Hematopoietic multipotent progenitor cell (in vitro differentiated cells): ENCODE data around the gene RIN3. TPM values are rescaled to one million over a fixed set of nuclear protein-coding genes. Genes with fewer than 3 reads are reported as not detected.
A peak's percentile ranks its signal among the peaks of the same experiment; 100 is the strongest.

Experiments used
- DNase-seq, 3 donors: peaks; one replicate each; pipeline ENCODE4 v3.0.0-alpha.2; 2011 to 2015; ENCODE audit warnings: low read depth in 2 of 3, low spot score in 2 of 3
- total RNA-seq: library from RNA; depleted of rRNA; stranded (reverse); fragments of >200 nt; gene quantifications from one replicate; pipeline ENCODE4 v1.2.3, GENCODE V29; 2012

The RIN3 gene, protein sequence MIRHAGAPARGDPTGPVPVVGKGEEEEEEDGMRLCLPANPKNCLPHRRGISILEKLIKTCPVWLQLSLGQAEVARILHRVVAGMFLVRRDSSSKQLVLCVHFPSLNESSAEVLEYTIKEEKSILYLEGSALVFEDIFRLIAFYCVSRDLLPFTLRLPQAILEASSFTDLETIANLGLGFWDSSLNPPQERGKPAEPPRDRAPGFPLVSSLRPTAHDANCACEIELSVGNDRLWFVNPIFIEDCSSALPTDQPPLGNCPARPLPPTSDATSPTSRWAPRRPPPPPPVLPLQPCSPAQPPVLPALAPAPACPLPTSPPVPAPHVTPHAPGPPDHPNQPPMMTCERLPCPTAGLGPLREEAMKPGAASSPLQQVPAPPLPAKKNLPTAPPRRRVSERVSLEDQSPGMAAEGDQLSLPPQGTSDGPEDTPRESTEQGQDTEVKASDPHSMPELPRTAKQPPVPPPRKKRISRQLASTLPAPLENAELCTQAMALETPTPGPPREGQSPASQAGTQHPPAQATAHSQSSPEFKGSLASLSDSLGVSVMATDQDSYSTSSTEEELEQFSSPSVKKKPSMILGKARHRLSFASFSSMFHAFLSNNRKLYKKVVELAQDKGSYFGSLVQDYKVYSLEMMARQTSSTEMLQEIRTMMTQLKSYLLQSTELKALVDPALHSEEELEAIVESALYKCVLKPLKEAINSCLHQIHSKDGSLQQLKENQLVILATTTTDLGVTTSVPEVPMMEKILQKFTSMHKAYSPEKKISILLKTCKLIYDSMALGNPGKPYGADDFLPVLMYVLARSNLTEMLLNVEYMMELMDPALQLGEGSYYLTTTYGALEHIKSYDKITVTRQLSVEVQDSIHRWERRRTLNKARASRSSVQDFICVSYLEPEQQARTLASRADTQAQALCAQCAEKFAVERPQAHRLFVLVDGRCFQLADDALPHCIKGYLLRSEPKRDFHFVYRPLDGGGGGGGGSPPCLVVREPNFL
- 73.5 TPM for total RNA-seq

GRCh38 chr14:92513204-92513965 lies at the start of gene RIN3:
Gene RIN3 (plus strand): TSS chr14:92513781. CDS start chr14:92513933, 152 bp downstream.
- peak; percentile 16 to 55 (median 50) for DNase-seq

DNA sequence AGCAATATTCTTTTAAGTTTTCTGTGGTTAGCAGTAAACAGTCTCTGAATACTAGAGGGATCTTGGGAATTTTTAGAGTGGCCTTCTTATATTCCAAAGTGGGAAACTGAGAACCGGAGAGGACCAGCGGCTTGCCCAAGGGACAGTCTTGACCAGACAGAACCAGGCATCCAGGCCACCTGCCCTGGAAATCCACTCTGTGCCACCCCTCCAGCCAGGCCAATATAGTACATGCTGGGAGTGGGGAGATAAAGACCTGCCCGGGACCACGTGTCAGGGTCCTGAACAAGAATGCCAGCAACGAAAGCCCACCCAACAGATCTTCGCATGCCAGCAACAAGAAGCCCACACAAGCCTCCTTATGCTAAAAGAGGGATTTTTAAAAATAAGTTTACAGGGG lies 49.4 kb upstream of the RIN3 start:
- DNase-seq = no peak

DNA sequence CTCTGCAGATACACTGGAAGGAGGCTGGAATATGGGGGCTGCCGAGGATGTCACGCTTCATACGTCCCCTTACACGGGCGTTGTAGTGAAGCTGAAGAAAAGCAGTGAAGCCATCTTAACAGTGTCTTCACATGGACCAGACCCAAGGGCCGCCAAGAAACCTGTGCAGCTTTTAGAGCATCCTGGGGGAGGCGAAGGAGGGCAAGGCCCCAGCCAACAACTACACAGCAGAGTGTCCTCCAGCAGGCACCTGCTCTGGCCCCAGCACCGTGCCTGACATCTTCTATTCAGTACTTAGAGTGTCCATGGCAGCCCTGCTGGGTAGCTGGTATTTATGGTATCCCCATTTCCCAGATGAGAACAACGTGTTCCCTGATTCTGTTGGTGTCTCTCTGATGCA lies 48.9 kb upstream of the RIN3 start:
- DNase-seq = no peak

DNA sequence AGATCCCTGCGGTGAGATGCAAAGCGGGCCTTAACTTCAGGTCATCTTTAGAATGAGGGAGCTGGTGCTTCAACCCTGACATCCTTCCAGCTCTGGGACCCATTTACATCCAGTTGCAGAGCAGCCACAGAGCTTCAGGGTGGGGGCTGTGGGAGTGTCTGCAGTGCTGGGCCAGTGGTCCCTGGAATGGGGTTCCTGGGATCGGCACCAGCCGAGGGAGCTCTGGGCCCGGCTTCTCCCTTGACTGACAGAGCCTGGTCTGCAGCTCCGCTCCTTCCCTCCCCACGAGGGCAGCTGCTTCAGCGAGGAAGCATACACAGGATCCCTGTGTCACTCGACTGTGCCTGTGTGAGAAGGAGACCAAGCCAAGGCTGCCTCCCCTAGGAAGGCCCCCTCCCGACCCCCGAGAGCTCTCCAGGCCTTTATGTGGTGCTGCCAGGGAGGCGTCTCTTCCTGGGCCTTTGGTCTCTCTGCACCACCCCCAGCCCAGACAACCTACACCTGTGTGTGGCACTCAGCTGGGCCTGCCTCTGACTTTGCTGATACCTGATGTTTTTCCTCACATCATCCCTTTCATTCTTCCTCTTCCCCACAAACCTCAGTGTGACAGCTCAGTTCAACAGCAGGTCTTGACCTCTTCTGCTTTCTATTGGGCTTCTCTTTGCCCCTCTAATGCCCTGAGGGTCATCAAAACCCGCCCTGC lies 48.1 kb upstream of the RIN3 start:
- DNase-seq = no peak

GRCh38 chr14:92466059-92466458 lies 47.5 kb upstream of the RIN3 start:
- DNase-seq = no peak

DNA sequence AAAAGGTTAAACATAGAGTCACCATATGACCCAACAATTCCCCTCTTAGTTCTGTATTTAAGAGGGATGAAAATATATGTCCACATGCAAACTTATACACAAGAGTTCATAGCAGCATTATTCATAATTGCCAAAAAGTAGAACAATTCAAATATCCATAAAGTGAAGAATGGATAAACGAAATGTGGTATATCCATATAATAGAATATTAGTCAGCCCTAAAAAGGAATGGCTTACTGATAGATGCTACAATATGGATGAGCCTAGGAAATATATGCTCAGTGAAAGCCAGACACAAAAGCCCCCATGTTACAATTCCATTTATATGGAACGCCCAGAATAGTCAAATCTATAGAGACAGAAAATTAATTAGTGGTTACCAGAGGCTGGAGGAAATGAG lies 44.1 kb upstream of the RIN3 start:
- no peak for DNase-seq

- no peak for DNase-seq
Measured at GRCh38 chr14:92470215-92470614, 43.4 kb upstream of the RIN3 start.

GRCh38 chr14:92470811-92471210 lies 42.8 kb upstream of the RIN3 start:
- DNase-seq = no peak

DNA sequence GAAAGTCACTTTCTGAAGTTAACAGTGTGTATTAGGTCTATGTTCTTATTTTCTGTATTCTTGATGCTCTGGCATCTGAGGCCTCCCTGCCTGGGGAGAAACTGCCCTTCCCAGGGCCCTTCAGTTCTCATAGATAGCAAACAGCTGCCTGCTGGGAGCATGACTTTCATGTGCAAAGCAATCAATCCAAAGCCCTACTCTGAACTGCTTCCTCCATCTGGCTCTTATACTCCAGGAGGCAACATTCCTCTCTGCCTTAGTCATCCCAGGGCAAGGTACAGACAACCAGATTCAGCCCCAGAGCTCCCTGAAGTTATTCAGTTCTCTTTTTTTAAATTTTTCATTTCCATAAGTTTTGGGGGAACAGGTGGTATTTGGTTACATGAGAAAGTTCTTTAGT lies 41.7 kb upstream of the RIN3 start:
- DNase-seq = no peak

DNA sequence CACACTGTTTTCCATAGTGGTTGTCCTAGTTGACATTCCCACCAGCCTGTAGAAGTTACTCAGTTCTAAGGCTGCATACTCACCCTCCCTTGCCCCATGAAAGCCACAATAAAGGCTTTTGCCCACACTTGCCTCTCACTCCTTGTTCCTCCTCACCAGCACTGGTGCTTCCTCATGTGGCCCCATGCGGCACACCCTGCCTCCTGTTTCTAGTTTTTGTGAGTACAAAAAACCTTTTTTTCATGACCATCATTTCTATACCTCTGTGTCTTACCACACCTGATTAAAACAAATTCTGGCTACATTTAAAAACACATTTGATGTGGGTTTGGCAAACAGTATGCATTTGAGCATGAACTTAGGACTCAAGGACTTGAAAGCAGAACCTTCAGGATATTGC lies 40.7 kb upstream of the RIN3 start:
- DNase-seq = peak in 1 of 3 donors; percentile 39

- DNase-seq = no peak
Measured at GRCh38 chr14:92473261-92473968, 40.2 kb upstream of the RIN3 start.

DNA sequence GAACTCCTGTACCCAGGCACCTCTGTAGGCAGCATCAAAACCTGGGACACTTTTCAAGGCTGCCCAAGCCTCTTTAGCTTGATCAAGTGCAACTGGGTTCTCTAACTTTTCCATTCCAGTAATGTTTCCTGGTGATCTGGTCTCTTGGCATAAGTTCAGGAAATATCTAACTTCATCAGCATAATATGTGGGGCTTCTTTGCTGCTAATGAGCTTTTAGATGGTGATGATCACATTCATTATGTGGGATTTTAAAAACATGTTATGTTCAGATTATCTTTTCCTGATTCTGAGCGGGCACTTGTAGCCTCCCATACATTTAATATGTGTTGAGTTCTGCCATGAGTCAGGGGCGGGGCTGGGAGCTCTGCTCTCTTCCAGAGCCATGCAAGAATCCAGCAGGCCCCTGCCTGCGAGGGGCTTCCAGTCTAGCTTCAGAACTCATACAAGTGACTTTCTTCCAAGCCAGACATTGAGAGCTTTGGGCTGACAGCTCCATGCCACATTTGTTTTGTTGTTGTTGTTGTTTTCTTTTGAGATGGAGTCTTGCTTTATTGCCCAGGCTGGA lies 39.5 kb upstream of the RIN3 start:
- no peak for DNase-seq

GRCh38 chr14:92475037-92475436 lies 38.5 kb upstream of the RIN3 start:
- DNase-seq = no peak

DNA sequence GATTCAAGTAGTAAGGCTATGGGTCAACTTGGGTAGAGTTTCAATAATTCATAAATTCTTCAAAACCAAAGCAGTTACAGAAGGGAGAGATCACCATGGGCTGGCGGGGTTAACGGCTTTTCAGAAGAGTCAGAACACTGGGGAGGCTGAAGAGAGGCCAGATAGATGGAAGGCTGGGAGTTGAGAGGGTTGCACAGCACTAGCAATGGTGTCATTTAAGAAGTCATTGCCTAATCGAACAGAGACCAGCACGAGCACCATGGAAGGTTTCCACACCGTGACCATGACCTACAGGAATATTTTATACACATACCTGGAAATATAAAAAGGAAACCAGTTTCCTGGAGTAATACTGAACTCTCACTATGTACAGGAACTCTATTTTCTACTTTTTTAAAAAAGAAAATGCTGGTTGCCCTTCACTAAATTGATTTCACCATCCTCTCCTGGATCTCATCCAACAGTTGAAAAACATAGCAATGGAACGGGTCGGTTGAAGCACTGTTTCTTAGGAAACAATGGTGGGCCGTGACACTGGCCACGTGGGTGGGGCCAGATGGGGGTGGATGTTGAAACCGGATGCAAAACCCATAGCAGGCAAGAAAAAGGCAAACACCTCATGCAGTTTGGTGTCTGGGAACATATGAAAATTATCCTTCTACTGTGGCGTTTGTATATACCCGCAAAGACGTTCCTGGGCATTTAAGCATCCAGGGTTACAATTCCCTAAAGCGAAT lies 38.0 kb upstream of the RIN3 start:
- DNase-seq = no peak

DNA sequence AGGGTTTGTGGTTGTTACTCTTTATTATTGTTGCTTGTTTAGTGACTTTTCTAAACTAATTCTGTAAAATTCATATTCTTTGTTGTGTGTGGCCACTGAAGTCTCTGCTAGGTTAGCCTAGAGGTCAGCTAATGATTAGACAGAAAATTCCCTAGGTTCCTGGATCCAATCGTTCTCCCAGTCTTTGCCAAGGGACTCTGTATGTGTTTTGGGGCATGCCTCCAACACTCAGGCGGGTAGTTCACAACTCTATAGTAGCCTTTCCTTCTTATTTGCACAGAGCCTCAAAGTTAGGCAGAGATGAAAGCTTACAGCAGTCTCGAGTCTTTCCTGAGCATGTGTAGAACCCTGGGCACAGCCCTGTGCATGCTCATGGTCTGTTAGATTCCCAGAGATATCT lies 32.7 kb upstream of the RIN3 start:
- DNase-seq = no peak

DNA sequence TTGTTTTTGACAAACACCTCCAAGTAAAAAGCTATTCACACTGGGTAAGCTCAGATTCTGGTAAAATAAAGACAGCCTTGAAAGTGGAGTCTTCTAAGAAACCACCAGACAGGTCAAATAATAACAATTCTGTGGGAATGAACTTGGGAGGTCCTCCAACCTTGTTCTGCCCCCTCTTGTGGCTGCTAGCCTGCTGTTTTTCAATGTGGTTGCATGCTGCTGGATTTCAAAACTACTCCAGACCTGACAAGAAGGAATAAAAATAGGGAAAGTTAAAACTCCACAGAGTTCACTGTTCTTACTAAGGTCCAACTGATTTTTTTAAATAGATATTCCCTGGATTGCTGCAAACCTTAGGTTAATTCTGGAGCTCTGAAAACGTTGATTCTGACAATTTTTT lies 32.2 kb upstream of the RIN3 start:
- DNase-seq = no peak

GRCh38 chr14:92481811-92482555 lies 31.6 kb upstream of the RIN3 start:
- DNase-seq = no peak
